NCI-H69 (cell line): ENCODE data around the gene RTEL1.

Source experiments
- DNase-seq: peaks from one replicate; lab custom pipeline; 2025; lab: John Stamatoyannopoulos, UW

RTEL1 gene

DNA sequence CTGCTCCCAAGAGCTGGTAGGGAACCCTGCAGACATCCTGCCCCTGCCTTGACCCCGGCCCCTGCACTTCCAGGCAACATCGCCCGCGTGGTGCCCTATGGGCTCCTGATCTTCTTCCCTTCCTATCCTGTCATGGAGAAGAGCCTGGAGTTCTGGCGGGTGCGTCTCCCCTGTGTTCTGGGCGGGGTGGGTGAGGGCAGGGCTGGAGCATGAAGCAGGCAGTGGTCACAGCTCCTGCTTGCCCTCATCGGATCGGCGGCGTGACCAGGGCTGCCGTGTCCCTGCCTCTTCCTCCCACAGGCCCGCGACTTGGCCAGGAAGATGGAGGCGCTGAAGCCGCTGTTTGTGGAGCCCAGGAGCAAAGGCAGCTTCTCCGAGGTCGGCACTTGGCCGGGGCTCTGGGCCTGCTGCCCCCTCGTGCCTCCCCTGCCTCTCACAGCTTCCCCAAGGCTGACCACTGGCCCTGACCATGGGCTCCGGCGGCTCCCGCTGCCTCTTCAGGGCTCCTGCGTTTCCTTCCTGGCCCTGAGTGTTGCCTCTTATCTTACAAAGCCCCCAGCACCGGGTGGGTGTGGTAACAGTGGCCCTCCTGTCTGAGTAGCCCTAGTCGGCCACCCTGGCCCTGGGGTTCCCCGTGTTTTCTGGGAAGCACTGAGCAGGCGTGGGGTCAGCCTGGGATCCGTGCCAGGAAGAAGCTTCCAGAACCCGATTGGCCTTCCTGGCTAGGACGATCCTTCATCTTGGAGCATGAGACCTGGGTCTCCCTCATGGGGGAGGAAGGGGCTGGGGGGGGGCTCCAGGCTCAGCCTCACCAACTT is 30.3 kb downstream of the RTEL1 start:
- DNase-seq = no peak

DNA sequence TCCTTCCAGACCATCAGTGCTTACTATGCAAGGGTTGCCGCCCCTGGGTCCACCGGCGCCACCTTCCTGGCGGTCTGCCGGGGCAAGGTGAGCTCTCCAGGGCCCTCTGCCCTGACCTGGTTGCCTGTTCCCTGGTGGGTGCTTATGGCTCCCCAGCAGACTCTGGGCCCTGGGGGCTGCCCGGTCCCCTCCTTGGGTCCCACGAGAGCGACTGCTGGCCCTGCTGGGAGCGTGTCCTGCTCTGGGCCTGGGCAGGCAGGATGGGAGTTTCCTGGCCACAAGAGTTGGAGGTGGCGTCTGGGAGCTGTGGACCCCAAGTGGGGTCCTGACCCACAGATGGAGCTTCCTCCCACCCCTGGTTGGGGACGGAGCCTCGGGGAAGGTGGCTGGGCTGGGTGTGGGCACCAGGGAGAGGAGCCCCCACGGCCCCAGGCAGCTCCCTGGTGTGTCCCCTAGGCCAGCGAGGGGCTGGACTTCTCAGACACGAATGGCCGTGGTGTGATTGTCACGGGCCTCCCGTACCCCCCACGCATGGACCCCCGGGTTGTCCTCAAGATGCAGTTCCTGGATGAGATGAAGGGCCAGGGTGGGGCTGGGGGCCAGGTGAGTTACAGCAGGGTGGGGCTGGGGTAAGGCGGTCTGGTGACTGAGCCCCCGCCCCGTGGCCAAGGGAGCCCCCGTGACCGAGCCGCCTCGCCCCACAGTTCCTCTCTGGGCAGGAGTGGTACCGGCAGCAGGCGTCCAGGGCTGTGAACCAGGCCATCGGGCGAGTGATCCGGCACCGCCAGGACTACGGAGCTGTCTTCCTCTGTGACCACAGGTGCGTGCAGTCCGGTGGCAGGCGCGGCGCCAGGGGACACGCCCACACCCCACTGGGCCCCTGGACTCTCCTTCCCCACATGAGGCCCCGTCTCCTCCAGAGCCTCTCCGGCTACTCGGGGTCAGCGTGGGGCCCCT is 31.2 kb downstream of the RTEL1 start:
- DNase-seq = no peak

DNA sequence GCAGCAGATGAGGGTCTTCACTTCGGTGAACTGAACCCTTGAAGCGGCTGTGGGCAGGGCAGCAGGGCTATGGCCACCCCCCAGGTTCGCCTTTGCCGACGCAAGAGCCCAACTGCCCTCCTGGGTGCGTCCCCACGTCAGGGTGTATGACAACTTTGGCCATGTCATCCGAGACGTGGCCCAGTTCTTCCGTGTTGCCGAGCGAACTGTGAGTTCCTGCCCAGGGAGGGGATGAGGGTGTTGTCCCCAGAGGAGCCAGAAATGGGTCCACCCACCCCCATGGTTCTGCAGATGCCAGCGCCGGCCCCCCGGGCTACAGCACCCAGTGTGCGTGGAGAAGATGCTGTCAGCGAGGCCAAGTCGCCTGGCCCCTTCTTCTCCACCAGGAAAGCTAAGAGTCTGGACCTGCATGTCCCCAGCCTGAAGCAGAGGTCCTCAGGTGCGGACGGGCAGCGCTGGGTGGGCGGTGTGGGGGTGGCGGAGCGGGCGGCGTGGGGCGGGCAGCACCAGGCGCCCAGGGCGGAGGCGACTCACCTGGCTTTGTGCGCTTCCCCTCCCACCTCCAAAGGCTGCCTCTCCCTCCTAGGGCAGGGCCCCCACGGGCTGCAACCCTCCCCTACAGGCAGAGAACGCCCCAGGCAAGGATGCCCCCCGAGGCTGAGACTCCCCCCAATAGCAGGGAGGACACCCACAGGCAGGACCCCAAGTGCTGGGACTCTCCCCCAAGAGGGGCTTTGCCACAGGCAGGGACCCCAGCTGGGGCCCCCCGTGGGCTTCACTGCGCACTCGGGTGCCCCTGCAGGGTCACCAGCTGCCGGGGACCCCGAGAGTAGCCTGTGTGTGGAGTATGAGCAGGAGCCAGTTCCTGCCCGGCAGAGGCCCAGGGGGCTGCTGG is 32.1 kb downstream of the RTEL1 start:
- DNase-seq = no peak

DNA sequence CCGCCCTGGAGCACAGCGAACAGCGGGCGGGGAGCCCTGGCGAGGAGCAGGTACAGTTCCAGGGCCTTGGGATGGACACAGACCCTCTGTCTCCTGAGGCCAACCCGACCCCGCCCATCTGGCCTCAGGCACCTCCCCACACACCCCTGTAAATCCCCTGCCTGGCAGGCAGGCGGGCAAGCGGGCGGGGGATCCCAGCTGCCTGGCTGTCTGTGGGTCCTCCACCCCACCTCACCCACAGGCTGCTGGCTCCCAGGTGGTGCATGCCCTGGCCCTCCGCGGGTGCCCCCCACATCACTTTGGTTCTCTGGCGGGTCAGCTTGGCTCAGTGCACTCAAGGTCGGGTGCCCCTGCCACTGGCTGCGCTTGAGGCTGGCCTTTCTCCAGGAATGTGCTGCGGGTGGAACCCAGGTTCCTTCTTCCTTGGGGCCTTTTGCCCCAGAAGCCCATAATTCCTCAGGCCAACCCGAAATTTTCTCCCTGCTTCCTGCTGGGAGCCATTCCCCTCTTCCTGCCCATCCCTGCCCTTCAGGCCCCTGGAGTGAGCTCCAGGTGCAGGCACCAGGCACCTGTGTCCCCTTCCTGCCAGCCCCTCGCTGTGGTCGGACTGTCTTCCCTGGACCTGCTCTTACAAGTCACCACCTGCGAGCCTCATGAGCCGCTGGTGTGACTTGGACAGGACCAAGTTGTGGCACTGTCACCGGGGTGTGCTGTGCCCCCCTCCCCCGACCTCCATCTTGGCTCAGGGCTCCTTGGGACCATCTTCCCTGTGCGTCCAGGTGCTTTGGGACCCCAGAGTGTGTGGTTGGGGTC is 33.0 kb downstream of the RTEL1 start:
- no peak for DNase-seq

DNA sequence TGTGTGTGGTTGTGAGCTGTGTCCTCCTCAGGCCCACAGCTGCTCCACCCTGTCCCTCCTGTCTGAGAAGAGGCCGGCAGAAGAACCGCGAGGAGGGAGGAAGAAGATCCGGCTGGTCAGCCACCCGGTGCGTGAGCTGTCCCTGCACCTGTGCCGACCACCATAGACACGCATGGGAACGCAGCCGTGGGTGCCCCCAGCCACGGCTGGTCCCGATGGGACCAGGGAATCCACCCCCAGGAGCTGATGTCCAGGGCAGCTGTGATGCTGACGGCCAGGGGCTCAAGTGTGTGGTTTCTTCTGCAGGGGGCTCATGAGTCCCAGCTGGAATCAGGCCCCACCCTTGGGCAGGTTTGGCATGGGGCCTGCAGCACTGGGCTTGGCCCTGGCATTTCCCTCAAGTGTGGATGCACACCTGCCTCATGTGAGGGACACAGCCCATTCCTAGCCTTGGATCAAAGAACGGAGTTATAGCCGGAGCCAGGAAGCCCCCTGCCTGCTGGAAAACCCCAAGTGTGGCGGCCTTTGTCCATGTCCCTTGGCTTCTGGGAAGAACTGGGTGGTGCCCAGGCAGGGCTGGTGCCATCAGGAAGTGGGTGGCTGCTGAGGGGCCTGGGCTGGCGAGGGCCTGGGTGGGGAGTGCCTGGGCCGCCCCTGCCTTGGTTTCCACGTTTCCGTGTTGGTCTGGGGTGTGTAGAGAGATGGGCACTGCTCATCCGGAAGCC is 33.8 kb downstream of the RTEL1 start:
- no peak for DNase-seq

DNA sequence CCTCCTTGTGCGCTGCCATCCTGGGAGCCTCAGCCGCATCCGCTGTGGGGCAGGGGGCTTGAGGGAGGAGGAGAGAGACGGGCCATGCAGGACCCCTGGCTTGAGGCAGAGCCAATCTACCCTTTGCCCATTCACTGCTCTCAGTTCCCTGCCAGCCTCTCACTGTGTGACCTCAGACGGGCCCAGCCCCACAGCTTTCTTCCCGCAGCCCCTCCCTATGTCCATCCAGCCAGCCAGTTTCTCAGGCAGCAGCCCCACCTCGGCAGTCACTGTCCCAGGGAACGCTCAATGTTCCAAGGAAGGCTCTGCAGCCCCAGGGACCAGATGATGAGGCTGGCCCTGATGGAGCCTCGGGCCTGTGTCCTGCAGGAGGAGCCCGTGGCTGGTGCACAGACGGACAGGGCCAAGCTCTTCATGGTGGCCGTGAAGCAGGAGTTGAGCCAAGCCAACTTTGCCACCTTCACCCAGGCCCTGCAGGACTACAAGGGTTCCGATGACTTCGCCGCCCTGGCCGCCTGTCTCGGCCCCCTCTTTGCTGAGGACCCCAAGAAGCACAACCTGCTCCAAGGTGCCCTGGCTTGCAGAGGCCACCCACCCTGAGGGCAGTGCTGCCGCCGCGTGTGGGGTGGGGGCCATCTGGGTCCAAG is 34.4 kb downstream of the RTEL1 start:
- DNase-seq = no peak

DNA sequence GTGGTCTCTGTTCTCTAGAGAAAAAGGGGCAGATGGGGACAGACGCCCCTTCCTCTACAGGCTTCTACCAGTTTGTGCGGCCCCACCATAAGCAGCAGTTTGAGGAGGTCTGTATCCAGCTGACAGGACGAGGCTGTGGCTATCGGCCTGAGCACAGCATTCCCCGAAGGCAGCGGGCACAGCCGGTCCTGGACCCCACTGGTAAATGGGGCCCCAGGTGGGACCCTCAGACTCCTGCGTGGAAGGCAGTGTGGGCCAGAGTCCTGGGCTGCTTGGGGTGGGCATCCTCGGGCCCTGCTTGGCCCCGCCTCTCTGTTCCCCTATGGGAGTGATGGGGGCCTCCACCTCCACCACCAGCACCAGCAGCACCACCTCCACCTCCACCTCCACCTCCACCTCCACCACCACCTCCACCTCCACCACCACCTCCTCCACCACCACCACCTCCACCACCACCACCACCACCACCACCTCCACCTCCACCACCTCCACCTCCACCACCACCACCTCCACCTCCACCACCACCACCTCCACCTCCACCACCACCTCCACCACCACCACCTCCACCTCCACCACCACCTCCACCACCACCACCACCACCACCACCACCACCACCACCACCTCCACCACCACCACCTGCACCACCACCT is 35.1 kb downstream of the RTEL1 start:
- no peak for DNase-seq

DNA sequence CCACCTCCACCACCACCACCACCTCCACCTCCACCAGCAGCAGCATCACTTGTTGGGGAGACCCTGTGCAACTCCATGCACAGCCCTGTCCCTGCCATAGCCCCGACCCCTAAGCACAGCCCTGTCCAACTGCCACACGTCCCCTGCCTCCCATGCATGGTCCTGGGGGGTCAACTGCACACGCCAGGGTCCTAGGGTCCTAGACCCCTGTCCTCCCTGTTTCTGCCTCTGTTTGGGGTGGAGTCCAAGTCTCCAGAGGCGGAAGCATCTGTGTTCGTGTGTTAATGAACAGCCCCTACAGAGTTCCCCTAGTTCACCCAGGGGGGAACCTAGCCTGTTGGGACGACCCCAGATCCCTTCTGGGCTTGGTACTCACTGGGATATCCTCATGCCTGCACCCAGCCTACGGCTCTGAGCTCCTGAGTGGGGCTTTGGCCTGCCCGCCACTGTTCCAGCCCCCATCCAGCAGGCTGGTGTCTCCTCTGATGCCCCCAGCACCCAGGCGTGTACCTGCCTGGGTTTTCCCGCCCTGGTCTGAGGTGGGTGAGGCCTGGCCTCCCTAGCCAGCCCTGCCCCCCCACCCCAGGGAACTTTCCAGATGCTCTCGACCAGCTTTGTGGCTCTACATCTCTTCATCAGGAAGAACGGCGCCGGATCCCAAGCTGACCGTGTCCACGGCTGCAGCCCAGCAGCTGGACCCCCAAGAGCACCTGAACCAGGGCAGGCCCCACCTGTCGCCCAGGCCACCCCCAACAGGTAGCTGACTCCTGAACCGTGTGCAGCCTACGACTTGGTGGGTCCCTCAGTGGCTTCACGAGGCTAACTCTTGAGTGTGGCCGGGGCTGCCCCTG is 35.8 kb downstream of the RTEL1 start:
- DNase-seq = no peak

DNA sequence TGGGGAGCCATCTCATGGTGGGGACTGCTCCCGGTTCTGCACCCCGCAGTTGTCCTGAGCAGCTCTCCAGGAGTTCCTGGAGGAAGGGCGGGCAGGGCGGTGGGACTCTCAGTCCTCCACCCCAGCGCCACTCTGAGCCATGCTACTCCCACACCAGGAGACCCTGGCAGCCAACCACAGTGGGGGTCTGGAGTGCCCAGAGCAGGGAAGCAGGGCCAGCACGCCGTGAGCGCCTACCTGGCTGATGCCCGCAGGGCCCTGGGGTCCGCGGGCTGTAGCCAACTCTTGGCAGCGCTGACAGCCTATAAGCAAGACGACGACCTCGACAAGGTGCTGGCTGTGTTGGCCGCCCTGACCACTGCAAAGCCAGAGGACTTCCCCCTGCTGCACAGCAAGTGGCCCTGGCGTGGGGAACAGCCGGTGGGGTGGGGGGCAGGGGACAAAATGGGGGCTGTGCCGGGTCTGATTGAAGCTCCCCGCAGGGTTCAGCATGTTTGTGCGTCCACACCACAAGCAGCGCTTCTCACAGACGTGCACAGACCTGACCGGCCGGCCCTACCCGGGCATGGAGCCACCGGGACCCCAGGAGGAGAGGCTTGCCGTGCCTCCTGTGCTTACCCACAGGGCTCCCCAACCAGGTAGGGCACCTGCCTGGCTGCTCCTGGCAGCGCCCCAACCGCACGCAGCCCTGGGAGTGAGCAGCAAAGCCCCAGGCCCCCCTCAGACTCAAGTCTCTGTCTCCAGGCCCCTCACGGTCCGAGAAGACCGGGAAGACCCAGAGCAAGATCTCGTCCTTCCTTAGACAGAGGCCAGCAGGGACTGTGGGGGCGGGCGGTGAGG is 36.7 kb downstream of the RTEL1 start:
- DNase-seq = no peak

DNA sequence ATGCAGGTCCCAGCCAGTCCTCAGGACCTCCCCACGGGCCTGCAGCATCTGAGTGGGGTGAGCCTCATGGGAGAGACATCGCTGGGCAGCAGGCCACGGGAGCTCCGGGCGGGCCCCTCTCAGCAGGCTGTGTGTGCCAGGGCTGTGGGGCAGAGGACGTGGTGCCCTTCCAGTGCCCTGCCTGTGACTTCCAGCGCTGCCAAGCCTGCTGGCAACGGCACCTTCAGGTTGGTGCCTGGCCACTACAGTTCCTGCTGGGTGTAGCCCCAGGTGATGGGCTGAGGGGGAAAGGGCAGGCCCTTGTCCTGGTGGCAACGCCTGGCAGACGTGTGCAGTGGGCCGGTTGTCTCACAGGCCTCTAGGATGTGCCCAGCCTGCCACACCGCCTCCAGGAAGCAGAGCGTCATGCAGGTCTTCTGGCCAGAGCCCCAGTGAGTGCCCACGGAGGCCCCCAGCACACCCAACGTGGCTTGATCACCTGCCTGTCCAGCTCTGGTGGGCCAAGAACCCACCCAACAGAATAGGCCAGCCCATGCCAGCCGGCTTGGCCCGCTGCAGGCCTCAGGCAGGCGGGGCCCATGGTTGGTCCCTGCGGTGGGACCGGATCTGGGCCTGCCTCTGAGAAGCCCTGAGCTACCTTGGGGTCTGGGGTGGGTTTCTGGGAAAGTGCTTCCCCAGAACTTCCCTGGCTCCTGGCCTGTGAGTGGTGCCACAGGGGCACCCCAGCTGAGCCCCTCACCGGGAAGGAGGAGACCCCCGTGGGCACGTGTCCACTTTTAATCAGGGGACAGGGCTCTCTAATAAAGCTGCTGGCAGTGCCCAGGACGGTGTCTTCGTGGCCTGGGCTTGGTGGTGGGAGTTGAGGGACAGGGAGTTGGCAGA is 37.6 kb downstream of the RTEL1 start:
- no peak for DNase-seq

DNA sequence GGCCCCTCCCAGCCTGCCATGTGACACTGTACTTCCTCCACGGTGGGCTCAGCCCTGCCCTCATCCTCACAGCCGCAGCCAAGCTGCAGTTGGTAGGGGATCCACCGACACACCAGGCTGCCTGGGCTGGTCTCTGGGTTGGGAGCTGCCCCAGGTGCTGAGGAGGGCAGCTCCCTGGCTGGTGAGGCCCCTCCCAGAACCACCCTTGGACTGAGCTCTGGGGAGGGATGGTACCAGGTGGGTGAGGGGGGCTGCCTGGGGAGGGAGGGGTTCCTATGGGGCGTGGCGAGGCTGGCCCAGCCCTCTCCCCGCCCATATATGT is 38.2 kb downstream of the RTEL1 start:
- DNase-seq = peak; percentile 24

DNA sequence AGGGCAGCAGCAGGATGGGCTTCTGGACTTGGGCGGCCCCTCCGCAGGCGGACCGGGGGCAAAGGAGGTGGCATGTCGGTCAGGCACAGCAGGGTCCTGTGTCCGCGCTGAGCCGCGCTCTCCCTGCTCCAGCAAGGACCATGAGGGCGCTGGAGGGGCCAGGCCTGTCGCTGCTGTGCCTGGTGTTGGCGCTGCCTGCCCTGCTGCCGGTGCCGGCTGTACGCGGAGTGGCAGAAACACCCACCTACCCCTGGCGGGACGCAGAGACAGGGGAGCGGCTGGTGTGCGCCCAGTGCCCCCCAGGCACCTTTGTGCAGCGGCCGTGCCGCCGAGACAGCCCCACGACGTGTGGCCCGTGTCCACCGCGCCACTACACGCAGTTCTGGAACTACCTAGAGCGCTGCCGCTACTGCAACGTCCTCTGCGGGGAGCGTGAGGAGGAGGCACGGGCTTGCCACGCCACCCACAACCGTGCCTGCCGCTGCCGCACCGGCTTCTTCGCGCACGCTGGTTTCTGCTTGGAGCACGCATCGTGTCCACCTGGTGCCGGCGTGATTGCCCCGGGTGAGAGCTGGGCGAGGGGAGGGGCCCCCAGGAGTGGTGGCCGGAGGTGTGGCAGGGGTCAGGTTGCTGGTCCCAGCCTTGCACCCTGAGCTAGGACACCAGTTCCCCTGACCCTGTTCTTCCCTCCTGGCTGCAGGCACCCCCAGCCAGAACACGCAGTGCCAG is 38.7 kb downstream of the RTEL1 start, which contains the start of gene TNFRSF6B:
Gene TNFRSF6B, plus strand, starts transcription at position 25 of the 729 bp plus-strand sequence. Its CDS starts 116 bp downstream, at position 141.
- DNase-seq = no peak

DNA sequence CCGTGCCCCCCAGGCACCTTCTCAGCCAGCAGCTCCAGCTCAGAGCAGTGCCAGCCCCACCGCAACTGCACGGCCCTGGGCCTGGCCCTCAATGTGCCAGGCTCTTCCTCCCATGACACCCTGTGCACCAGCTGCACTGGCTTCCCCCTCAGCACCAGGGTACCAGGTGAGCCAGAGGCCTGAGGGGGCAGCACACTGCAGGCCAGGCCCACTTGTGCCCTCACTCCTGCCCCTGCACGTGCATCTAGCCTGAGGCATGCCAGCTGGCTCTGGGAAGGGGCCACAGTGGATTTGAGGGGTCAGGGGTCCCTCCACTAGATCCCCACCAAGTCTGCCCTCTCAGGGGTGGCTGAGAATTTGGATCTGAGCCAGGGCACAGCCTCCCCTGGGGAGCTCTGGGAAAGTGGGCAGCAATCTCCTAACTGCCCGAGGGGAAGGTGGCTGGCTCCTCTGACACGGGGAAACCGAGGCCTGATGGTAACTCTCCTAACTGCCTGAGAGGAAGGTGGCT is 39.3 kb downstream of the RTEL1 start:
- peak; percentile 32 for DNase-seq

DNA sequence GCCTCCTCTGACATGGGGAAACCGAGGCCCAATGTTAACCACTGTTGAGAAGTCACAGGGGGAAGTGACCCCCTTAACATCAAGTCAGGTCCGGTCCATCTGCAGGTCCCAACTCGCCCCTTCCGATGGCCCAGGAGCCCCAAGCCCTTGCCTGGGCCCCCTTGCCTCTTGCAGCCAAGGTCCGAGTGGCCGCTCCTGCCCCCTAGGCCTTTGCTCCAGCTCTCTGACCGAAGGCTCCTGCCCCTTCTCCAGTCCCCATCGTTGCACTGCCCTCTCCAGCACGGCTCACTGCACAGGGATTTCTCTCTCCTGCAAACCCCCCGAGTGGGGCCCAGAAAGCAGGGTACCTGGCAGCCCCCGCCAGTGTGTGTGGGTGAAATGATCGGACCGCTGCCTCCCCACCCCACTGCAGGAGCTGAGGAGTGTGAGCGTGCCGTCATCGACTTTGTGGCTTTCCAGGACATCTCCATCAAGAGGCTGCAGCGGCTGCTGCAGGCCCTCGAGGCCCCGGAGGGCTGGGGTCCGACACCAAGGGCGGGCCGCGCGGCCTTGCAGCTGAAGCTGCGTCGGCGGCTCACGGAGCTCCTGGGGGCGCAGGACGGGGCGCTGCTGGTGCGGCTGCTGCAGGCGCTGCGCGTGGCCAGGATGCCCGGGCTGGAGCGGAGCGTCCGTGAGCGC is 39.9 kb downstream of the RTEL1 start:
- DNase-seq = no peak
